Coronary artery (tissue), 2 donors: ENCODE measurements around the gene ANK3.

ENCODE experiments used
- DNase-seq: peaks from one replicate; pipeline ENCODE4 v3.0.0-alpha.2; 2017; ENCODE audit warnings: low spot score
- H3K27ac ChIP-seq, 2 donors: fragments of 200-600 bp; sonication (generic); one replicate each; pipeline ENCODE4 v1.5.1; 2016 to 2019
- H3K4me3 ChIP-seq: fragments of 200-600 bp; sonication (generic); 2 replicates; pipeline ENCODE4 v1.5.1; 2016; ENCODE audit warnings: mild to moderate bottlenecking, moderate library complexity
- TF ChIP-seq, protein P1 (sequence below): fragments of 200-600 bp; sonication (generic); IDR thresholded peaks from one replicate; pipeline ENCODE4 v1.5.1; 2019; ENCODE audit warnings: antibody characterized with exemption

ANK3 gene

DNA sequence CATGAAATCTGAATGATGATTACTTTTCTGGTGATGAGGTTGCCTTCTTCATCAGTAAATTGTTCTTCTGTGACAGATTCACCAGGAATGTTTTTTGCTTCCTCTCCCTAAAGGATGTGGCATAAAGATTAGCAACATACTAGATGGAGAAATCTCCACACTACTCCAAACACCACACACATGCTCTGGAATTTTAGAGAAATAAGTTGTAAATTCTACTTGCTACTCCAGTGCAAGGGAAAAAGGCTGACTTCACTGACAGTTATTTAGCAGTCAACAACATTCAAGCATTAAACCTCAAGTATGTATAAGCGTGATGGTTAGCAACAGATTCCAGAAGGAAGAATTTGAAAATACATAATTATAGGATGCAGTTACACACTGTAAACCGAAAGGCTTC is 345.4 kb downstream of the ANK3 start:
- H3K27ac ChIP-seq, result peak overlapping the region; percentile 11 to 26
- DNase-seq, result no peak
- TF ChIP-seq, protein P1, sequence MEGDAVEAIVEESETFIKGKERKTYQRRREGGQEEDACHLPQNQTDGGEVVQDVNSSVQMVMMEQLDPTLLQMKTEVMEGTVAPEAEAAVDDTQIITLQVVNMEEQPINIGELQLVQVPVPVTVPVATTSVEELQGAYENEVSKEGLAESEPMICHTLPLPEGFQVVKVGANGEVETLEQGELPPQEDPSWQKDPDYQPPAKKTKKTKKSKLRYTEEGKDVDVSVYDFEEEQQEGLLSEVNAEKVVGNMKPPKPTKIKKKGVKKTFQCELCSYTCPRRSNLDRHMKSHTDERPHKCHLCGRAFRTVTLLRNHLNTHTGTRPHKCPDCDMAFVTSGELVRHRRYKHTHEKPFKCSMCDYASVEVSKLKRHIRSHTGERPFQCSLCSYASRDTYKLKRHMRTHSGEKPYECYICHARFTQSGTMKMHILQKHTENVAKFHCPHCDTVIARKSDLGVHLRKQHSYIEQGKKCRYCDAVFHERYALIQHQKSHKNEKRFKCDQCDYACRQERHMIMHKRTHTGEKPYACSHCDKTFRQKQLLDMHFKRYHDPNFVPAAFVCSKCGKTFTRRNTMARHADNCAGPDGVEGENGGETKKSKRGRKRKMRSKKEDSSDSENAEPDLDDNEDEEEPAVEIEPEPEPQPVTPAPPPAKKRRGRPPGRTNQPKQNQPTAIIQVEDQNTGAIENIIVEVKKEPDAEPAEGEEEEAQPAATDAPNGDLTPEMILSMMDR, result no peak

DNA sequence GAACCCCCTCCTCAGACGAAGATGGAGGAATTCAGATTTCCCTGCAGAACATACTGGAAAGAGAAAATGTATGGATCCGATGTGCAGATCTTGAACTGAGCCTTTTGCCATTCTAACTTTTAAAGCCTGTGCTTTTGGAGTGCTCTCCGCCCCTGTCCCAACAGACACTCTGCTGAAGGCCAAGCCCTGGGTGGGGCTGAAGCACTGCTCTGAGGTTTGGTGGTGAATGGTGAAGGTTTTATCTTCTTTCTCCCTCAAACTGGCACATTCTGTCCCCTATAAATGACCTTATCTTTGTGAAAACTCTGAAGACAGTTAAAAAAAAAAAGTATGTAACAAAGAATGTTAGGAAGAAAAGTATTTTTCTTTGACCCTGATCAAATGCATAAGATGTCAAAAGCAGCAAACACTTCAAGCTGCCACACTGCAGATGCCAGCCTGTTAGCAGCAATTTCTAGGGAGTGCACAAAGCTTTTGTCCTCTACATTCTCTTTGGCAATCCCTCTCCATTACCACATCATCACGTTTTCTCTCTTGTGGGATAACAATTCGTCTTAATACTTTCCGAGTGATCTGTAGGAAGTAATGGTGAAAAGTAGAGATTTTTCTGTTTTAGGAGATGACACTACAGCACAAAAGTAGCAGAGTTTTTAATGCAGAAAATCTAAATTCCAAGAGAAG is 346.0 kb downstream of the ANK3 start:
- TF ChIP-seq, protein P1, result no peak
- Histone ChIP-seq H3K4me3 (no peak overlapping the region), H3K27ac (peak overlapping the region in 1 of 2 donors; percentile 42)
- no peak for DNase-seq

More for the DNA sequence above, 345.4 kb downstream of the ANK3 start:
- no peak overlapping the region for H3K4me3 ChIP-seq

DNA sequence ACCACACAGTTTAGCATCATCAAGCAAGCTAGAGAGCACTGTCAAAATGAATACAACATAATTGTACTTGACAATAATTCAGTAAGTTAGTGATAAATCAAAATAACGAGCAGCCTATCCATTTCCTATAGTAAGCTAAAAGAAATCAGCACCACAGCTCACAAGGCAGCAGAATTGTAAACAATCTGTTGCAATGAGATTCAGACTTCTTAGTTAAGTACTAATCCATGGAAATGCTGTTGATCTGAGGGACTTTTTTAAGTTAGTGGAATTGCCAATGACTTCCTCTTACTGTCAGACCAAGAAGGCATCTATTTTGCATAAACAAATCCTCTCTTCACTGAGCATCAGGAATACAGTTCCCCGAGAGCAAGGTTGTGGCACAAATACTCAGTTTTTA is 346.8 kb downstream of the ANK3 start:
- peak overlapping the region in 1 of 2 donors; percentile 42 for H3K27ac ChIP-seq
- no peak for DNase-seq
- no peak overlapping the region for H3K4me3 ChIP-seq

GRCh38 chr10:60042262-60042661 is 347.4 kb downstream of the ANK3 start:
- Histone ChIP-seq H3K27ac (peak overlapping the region; percentile 15 to 42), H3K4me3 (no peak overlapping the region)
- DNase-seq, result no peak
- TF ChIP-seq, protein P1, result no peak

More for the DNA sequence above, 346.8 kb downstream of the ANK3 start:
- TF ChIP-seq, protein P1, result no peak

- Histone ChIP-seq H3K27ac (peak overlapping the region; percentile 40 to 76), H3K4me3 (peak overlapping the region; percentile 46)
- TF ChIP-seq, protein P1, result no peak
- DNase-seq, result no peak
These were observed 348.1 kb downstream of the ANK3 start for GRCh38 chr10:60041489-60042133.

GRCh38 chr10:60040014-60040662 is 349.5 kb downstream of the ANK3 start:
- Histone ChIP-seq H3K4me3 (peak overlapping the region; percentile 46), H3K27ac (peak overlapping the region; percentile 40 to 76)
- no peak for DNase-seq
- TF ChIP-seq, protein P1, result no peak
